NCI-H2171 treated with DMSO at 0.1 percent for 48 hours (cell line): ENCODE results near the gene EPN2.

Source experiments
- DNase-seq: peaks from one replicate; lab custom pipeline; 2025; lab: John Stamatoyannopoulos, UW

EPN2 gene

GRCh38 chr17:19331134-19331533 is 94.0 kb downstream of the EPN2 start:
- no peak for DNase-seq

- DNase-seq, result no peak
Measured at GRCh38 chr17:19331543-19332245, 94.5 kb downstream of the EPN2 start.

- DNase-seq, result no peak
Measured at GRCh38 chr17:19332371-19333131, 95.4 kb downstream of the EPN2 start.

- no peak for DNase-seq
Measured at GRCh38 chr17:19333132-19333440, 95.9 kb downstream of the EPN2 start.

GRCh38 chr17:19333736-19334290 is 96.6 kb downstream of the EPN2 start:
- DNase-seq, result no peak

- no peak for DNase-seq
Measured at GRCh38 chr17:19334331-19334730, 97.2 kb downstream of the EPN2 start.

GRCh38 chr17:19335951-19336631 is 98.9 kb downstream of the EPN2 start:
- DNase-seq, result no peak

GRCh38 chr17:19336938-19337711 is 100.0 kb downstream of the EPN2 start:
- no peak for DNase-seq

GRCh38 chr17:19337712-19338023 is 100.5 kb downstream of the EPN2 start:
- no peak for DNase-seq

- peak; percentile 10 for DNase-seq
Measured at GRCh38 chr17:19338031-19338990, 101.1 kb downstream of the EPN2 start.

GRCh38 chr17:19339341-19339815 is 102.2 kb downstream of the EPN2 start:
- no peak for DNase-seq

- no peak for DNase-seq
Measured at GRCh38 chr17:19341211-19341631, 104.1 kb downstream of the EPN2 start.

- DNase-seq, result peak; percentile 11
Measured at GRCh38 chr17:19341641-19342610, 104.8 kb downstream of the EPN2 start.

GRCh38 chr17:19342611-19343255 is 105.6 kb downstream of the EPN2 start:
- DNase-seq, result no peak

GRCh38 chr17:19343256-19343630 is 106.1 kb downstream of the EPN2 start:
- no peak for DNase-seq

GRCh38 chr17:19343671-19344151 is 106.5 kb downstream of the EPN2 start:
- no peak for DNase-seq

- no peak for DNase-seq
Measured at GRCh38 chr17:19344311-19345066, 107.3 kb downstream of the EPN2 start.

- DNase-seq, result no peak
Measured at GRCh38 chr17:19345067-19345460, 107.9 kb downstream of the EPN2 start.
